Measurements from ENCODE around the gene CASZ1.

DNA sequence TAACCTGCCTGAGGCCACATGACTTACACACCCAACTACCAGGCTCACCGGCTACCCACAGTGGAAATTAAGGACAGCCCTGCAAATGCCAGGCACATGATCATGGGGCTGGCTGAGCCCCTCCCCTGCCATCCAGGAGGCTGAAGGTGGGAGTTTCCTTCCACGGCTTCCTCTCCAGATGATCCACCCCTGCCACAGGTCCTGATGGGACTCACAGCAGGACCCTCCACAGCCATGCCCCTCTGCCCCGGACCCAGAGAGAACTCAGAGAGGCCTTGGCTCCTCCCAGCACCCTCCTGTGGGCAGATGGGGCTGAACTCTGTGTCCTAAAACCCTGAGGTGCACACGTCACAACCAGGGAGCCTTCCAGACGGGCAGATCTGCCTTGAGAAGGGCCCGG lies 29.1 kb upstream of the CASZ1 start:
- no peak for TF ChIP-seq POLR2A (IDR thresholded peaks at IDR 0.05)
- TF ChIP-seq, protein P1, sequence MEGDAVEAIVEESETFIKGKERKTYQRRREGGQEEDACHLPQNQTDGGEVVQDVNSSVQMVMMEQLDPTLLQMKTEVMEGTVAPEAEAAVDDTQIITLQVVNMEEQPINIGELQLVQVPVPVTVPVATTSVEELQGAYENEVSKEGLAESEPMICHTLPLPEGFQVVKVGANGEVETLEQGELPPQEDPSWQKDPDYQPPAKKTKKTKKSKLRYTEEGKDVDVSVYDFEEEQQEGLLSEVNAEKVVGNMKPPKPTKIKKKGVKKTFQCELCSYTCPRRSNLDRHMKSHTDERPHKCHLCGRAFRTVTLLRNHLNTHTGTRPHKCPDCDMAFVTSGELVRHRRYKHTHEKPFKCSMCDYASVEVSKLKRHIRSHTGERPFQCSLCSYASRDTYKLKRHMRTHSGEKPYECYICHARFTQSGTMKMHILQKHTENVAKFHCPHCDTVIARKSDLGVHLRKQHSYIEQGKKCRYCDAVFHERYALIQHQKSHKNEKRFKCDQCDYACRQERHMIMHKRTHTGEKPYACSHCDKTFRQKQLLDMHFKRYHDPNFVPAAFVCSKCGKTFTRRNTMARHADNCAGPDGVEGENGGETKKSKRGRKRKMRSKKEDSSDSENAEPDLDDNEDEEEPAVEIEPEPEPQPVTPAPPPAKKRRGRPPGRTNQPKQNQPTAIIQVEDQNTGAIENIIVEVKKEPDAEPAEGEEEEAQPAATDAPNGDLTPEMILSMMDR (IDR thresholded peaks at IDR 0.05), result no peak

Data from adrenal gland (tissue), 5 donors.